ENCODE data around the gene PCNP. TPM values are rescaled to one million over a fixed set of nuclear protein-coding genes. Genes with fewer than 3 reads are reported as not detected.

The PCNP gene
- total and polyA plus RNA-seq, 9 of the 15 experiments (the other 6 are each of a cell fraction or from before 2014, with no cell fraction given) = 54.3 to 170 (median 150) TPM

DNA sequence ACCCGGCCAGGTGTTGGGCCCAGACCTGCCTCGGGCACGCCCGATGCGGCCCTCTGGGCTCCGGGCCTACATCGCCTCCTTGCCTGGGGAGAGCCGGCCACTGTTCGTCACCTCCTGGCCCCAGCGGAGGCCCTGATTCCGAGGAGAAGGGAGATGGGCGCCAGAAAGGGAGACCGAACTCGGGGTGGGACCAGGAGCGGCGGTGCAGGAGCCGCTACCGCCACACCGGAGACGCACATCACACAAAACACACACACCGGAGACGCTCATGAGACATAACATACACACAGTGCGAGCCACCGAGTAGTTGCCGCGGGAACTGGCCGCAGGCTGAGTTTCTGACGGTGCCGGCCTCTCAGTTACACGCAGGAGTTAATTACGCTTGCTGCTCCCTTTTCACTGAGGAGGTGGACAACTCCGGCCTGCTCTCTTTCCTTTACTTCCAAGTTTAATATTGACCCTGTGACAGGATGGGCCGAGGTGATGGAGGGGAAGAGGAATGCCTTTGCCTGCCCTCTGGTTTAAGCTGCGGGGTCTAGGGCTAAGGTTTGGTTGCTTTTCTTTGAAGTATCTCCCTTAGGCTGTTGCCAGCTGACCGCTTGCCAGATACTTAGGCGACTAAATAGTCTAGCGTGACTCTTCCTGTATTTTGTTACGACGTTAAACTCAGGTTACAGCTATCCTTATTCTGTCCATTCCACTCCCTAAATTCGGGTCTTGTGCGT is 570 bp downstream of the PCNP start (continued):
- TF ChIP-seq, protein P1, sequence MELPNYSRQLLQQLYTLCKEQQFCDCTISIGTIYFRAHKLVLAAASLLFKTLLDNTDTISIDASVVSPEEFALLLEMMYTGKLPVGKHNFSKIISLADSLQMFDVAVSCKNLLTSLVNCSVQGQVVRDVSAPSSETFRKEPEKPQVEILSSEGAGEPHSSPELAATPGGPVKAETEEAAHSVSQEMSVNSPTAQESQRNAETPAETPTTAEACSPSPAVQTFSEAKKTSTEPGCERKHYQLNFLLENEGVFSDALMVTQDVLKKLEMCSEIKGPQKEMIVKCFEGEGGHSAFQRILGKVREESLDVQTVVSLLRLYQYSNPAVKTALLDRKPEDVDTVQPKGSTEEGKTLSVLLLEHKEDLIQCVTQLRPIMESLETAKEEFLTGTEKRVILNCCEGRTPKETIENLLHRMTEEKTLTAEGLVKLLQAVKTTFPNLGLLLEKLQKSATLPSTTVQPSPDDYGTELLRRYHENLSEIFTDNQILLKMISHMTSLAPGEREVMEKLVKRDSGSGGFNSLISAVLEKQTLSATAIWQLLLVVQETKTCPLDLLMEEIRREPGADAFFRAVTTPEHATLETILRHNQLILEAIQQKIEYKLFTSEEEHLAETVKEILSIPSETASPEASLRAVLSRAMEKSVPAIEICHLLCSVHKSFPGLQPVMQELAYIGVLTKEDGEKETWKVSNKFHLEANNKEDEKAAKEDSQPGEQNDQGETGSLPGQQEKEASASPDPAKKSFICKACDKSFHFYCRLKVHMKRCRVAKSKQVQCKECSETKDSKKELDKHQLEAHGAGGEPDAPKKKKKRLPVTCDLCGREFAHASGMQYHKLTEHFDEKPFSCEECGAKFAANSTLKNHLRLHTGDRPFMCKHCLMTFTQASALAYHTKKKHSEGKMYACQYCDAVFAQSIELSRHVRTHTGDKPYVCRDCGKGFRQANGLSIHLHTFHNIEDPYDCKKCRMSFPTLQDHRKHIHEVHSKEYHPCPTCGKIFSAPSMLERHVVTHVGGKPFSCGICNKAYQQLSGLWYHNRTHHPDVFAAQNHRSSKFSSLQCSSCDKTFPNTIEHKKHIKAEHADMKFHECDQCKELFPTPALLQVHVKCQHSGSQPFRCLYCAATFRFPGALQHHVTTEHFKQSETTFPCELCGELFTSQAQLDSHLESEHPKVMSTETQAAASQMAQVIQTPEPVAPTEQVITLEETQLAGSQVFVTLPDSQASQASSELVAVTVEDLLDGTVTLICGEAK (IDR thresholded peaks at IDR 0.05) = no peak
- TF ChIP-seq, protein P1 (CRISPR knock-in tag; IDR thresholded peaks at IDR 0.05) = no peak
- TF ChIP-seq CBX3 (IDR thresholded peaks at IDR 0.05; ENCODE audit: borderline replicate concordance in 1 of 2, low read length in 2 of 2) = no peak
- TF ChIP-seq SIN3A (IDR thresholded peaks at IDR 0.05; ENCODE audit: borderline replicate concordance in 2 of 2, control insufficient read depth in 1 of 2, low read depth in 2 of 2, low read length in 2 of 2) = peak; percentile 27 to 44; a peak in 1 of 4 replicates
- TF ChIP-seq, protein P2, sequence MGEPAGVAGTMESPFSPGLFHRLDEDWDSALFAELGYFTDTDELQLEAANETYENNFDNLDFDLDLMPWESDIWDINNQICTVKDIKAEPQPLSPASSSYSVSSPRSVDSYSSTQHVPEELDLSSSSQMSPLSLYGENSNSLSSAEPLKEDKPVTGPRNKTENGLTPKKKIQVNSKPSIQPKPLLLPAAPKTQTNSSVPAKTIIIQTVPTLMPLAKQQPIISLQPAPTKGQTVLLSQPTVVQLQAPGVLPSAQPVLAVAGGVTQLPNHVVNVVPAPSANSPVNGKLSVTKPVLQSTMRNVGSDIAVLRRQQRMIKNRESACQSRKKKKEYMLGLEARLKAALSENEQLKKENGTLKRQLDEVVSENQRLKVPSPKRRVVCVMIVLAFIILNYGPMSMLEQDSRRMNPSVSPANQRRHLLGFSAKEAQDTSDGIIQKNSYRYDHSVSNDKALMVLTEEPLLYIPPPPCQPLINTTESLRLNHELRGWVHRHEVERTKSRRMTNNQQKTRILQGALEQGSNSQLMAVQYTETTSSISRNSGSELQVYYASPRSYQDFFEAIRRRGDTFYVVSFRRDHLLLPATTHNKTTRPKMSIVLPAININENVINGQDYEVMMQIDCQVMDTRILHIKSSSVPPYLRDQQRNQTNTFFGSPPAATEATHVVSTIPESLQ (CRISPR knock-in tag; IDR thresholded peaks at IDR 0.05) = peak; percentile 14; the same call in 1 of the 2 replicates
- peak; percentile 94 for TF ChIP-seq PCBP1 (IDR thresholded peaks at IDR 0.05; ENCODE audit: low read depth, low read length, poor library complexity, severe bottlenecking)
- TF ChIP-seq PHF8 (IDR thresholded peaks at IDR 0.05; ENCODE audit: borderline replicate concordance, low read length) = peak; percentile 27; the same call in 1 of the 2 replicates
- 0 out of 2 replicates have a peak, but pooled peaks have one; percentile 52 for TF ChIP-seq NFRKB (IDR thresholded peaks at IDR 0.05; ENCODE audit: low read depth)
- no peak for TF ChIP-seq ZBTB7A (IDR thresholded peaks at IDR 0.05; ENCODE audit: borderline replicate concordance, control insufficient read depth, low read depth, low read length)
- TF ChIP-seq ZNF3 (CRISPR knock-in tag; IDR thresholded peaks at IDR 0.05) = no peak
- TF ChIP-seq CREM (IDR thresholded peaks at IDR 0.05; ENCODE audit: low read depth) = no peak
- TF ChIP-seq SAP30 (IDR thresholded peaks at IDR 0.05; ENCODE audit: borderline replicate concordance, insufficient read depth, low read depth, low read length, poor library complexity, severe bottlenecking) = no peak

All from K562 (cell line).